Stimulated activated CD4-positive, alpha-beta T cell treated with anti-CD3 and anti-CD28 coated beads, Interleukin-1b, Interleukin-23, amount 100 ng/mL, for 48 hours (primary cell): Measurements from ENCODE around the gene CORO2A.

Experiments used
- DNase-seq: peaks from one replicate; pipeline ENCODE4 v3.0.0-alpha.2; 2020

Gene CORO2A

DNA sequence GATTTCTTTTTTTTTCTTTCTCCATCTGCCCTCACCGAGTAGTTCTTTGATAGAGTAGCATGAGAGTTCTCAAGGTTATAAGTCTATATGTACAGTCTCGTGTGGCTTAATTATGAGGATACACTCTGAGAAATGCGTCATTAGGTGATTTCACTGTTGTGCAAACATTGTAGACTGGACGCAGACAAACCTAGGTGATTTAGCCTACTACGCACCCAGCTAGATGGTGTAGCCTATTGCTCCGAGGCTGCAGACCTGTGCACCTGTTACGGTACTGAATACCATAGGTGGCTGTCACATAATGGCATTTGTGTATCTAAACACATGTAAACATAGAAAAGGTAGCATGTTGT lies 26.9 kb upstream of the CORO2A start:
- DNase-seq = no peak

DNA sequence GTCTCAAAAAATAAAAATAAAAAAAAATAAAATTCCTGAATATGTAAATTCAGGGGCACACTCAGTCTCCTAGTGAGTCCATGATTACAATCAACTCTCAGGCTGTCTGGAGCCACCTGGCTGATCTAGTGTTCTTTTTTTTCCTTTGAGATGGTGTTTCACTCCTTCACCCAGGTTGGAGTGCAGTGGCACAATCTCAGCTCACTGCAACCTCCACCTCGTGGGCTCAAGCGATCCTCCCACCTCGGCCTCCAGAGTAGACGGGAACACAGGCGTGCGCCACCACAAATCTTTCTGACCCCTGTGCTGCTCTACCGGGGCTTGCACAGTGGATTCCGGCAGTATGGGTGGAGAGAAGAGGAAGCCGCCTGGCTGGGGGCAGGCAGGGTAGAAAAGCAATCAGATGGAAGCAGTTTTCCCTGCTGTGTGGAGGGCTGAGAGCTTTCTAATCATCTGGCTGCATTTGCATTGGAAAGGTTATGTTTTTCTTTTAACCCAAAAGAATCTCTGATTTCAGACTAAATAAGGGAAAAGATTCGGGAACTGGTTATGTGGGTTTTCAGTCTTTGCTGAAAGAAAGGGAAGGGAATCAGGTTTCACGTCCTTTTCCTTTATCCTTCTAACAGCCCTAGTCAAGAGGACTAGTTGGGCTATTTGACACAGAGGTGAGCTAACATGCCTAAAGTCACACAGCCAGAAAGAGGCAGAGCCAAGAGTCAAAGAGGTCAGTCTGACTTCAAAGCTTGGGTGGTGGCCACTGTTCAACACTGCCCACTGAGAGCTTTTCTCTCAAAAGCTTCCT lies 26.3 kb upstream of the CORO2A start:
- no peak for DNase-seq

DNA sequence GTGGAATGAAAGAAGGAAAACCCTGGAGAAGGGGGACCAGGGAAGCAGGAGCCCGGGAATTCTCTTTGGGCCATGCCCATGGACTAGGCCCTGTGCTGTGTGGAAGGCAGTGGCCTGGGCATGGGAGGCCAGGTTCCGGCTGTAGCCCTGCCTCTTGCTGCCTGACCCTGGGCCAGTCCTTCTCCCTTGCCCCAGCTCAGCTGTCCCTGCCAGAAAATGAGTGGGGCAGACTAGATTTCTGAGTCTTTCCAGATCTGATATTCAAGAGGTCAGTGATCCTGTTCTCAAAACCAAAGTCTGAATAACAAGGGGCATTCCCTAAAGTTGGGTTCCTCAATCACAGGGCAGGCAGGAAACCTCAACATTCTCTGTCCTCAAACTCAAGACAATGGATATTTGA lies 24.8 kb upstream of the CORO2A start:
- DNase-seq = no peak

DNA sequence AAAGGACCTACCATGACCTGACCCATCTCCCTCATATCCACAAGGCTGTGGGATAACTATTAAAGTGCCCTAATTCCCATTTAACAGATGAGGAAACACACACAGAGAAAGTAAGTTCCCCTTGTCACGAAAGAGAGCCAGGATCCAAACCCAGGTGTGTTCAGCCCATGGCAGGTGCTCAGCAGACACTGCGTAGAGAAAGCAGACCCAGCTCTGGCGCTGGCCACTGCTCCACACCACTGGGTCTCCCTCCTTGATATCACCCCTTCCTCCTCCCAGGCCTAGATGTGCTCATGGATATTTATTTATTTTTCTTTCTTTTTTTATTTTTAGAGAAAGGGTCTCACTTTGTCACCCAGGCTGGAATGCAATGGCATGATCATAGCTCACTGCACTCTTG lies 24.0 kb upstream of the CORO2A start:
- DNase-seq = no peak

DNA sequence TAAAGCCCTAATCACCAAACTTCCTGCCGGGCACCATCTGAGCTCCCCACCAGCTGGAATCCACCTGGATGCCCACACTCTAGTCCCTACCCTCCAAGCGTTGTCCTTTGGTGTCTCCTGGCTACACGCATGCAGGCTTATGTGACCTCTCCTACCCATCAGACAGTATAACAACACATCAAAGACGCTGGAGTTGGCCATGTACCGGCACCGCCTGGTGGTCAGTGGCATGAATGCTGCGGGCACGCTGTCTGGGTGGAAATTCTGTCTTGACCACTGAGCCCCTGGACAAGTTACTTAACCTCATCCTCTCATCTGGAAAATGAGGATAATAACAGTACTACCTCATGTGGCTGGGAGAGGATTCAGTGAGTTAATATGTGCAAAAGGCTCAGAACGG lies 23.4 kb upstream of the CORO2A start:
- no peak for DNase-seq

DNA sequence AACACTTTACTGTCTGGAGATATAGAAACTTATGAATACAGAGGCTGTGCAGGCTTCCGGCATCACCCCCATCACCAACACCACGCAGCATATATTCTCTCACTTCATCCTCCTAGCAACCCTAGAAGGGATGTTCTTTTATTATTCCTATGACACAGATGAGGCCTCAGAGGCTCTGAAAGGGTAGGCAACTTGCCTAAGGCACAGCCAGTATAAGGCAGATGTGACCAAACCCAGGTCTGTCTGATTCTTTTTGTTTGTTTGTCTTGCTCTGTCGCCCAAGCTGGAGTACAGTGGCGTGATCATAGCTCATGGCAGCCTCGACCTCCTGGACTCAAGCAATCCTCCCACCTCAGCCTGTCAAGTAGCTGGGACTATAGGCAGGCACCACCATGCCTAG lies 22.8 kb upstream of the CORO2A start:
- no peak for DNase-seq

DNA sequence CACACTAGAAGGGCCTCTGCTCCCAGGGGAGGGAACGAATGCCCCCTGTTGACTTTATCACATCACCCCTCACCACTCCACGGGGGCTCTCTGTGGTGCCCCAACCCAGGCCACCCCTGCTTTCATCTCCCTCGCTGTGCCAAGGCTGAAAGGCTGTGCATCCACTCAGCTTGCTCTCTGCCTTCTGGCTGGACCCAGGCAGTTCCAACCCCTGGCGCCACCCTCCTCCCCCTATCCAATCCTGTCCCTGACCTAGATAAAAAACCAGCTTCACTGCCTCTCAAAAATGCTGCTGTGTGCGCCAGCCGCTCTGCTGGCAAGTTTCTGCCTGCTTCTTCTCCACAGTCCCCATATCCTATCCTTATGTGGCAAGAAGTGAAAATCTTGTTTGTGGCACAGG lies 22.4 kb upstream of the CORO2A start:
- DNase-seq = no peak

DNA sequence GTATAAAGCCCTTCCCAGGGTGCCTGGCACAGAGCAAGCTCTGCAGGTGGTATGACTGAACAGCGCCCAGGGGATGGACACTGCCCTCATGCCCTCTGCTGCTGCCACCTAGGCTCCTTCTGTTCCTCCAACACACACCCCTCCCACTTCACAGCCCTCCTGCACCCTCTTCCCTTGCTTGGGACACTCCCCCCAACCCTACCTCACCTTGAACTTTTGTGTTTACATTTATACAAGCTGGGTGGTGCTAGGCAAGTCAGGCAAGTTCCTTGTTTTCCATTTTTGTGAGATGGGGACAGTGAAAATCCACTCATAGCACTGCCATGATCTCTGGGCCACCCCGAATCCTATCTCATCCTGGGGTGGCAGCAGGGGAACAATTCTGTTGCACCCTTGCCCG lies 18.8 kb upstream of the CORO2A start:
- DNase-seq = no peak

DNA sequence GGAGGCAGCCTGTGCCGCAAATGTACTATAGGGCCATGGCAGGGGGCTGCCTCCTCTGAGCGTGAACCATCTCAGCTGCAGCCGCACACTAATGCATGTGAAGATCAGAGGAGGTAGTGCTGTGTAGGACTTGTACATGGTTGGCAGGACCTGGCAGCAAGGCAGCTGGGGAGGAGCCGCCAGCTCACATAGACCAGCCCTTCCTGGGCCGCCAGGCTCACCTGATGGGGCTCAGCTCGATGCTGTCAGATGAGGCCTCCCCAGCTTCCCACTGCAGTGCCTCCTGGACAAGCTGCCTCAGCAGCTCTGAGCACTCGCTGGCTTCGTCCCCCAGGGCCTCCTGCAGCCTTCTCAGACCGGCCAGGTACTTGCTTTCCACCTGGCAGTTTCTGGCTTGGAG lies 18.0 kb upstream of the CORO2A start:
- DNase-seq = no peak

DNA sequence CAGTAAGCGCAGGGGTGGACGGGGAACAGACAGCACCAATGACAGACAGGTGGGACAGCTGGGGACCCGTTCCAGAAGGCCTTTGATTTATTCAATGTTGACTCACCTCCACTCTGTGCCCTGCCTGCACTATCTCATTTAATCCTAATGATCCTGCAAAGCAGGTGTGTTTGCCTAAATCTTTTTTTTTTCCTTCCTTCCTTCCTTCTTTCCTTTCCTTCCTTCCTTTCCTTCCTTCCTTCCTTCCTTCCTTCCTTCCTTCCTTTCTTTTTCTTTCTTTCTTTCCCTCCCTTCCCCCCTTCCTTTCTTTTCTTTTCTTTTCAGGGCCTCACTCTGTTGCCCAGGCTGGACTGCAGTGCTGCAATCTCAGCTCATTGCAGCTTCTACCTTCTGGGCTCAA lies 17.1 kb upstream of the CORO2A start:
- no peak for DNase-seq

DNA sequence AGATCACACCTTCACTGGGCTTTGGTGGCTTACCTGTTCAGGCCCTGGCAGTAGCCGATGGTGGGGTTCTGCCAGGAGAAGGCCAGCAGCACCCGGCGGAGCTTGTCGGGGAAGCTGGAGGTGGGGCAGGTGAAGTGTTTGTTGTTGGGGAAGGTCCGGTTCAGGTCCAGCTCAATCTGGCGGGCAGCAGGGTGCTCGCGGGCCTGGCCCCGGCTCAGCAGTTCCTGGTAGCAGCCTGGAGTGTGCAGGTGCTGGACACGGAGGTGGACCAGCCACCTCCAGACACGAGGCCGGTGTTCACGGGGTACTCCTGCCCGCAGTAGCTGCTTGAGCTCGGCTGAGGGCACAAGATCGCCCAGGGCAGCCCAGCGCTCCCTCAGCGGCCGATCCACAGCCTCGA lies 16.2 kb upstream of the CORO2A start:
- no peak for DNase-seq

DNA sequence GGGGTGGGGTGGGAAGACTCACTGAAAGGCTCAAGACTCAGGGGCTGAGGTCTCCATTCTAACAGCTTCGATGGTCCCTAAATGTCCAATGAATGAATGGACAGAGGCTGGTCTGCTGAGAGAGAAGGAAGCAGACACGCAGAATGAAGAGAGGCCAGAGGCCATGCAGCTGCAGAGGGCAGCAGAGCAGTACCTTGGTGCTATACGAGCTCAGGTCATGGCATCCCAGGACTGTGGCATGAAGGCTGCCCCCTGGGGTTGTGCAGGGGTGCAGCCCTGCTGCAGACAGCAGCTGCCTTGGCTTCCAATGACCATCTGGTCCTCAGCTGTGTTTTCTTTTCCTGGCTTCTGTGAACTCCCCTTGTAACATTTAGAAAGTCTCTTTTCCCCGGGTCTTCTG lies 15.2 kb upstream of the CORO2A start:
- DNase-seq = no peak

DNA sequence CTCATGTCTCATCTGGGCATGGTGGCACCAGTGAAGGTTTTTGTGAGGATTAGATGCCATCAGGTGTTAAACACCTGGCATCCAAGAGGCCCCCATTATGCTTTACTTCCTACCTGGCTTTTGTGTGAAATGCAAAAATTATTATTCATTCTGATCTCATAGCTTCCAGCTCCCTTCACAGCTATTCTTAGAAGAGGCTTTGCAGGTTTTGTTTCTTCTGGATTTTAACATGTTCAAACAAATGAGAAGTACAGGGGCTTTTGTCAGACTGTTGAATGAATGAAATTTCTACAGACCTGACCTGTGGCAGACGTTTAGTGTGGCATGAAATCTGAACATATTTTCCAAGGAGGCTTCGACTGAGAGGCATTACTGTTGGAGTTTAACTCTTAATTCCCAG lies 14.3 kb upstream of the CORO2A start:
- no peak for DNase-seq

DNA sequence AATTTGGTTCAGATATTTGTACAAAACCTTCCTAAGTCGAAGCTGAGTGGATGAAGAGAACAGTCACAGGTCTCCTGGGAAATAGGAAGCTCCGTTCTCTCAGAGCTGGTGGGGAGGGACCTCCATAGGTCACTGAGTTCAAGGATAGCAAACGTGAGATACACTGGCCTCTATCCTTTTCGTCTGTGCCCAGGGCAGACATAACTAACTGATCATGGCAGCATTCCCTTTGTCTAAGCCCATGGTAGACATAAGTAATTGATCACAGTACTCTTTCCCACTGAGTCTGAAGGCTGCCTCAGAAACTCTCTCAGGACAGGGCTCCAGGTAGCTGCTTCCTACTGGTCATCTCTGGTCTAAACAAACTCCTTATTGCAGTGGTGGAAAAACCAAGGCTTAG lies 12.3 kb upstream of the CORO2A start:
- DNase-seq = no peak

DNA sequence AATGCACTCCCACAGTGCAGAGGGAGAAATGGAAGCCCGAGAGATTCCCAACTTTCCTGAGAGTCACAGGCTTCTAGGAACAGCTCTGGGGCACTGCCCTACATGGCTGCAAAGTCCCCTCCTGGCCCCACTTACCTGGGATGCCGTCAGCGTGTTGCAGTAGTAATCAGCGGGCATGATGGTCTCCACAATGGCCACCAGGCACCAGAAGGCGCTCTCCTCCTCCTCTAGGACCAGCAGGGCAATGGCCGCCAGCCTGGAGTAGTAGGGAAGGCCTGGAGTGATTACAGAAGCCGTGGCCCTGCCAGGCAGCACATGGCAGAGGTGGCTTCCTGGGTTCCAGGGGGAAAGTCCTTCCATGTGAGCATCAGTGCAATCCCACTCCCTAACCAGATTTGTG lies 10.7 kb upstream of the CORO2A start:
- DNase-seq = no peak

DNA sequence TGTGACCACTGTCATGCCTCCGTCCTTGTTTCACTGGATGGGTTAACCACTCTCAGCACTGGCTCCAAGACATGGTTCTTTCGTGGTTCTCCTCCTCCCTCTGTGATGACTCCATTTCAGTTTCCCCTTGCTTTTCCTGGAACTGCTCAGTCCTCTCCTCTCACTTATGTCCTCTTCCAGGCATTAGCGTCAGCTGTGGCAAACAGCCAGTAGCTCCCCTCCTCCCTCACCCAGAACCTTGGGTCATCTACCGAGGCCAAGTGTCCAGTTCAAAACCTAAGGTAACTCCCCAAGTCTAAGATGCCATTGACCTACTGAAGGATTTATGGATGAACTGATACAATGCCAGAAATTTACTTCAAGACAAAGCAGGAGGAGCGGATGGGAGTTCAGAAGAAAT lies 9.8 kb upstream of the CORO2A start:
- DNase-seq = no peak

DNA sequence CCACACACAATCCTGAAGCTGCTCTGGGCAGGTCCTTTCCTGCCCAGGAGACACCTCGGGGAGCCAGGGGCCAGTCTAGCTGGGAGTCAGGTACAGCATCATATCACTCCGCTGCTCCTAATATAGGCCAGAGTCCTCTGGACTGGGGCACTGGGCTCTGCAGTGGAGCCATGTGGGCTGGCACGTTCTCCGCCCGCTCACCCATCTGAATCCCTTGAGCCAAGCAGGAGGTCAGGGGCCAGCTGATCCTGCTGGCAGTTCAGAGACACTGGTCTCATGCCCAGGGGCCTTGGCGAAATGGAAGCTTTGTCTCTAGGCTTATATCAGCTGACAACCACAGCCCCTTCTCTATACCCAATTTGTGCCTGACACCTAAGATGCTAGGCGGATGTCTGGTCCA lies 9.3 kb upstream of the CORO2A start:
- no peak for DNase-seq

DNA sequence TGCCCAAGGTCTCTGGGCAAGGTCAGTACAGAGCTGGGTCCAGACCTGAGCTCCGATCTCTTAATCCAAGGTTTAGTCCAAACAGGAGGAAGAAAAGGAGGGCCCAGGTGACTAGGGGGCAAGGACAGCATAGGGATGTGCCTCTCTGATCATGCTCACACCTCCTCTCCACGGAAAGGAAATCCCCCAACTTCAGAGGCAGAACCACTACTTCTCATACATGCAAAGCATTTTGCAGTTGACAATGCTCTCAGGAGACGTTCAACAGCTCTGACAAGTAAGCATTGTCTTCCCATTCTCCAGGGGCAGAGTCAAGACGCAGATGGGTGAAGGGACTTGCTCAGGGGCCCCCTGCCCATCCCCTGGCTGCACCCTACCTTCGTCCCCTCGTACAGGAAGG lies 8.7 kb upstream of the CORO2A start:
- DNase-seq = no peak

DNA sequence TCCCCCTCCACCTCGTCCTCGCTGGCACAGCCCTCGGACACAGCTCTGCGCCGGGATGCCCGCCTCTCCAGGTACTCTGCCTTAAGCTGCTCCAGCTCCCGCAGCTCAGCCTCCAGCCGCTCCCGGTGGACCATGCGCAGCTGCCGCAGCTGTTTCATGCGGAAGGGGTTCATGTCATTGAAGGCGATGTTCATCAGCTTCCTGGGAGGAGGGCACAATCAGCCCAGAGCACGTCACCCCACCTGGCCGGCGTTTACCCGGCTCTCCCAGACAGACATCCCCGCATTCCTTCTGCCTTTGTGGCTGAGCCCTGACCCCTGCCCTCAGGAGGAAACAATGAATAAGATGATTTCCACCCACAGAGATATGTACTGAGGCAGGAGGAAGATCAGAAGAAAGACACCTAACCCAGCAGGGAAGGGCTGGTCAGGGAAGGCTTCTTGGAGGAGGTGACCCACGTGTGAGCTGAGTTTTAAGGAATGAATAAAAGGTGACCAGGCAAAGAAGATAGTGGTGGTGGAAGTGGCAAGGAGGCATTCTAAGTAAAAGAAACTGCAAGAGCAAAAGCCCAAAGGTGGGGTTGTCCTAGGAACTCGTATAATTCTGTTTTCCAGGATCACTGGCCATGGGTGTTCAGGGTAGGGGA lies 7.1 kb upstream of the CORO2A start:
- no peak for DNase-seq

DNA sequence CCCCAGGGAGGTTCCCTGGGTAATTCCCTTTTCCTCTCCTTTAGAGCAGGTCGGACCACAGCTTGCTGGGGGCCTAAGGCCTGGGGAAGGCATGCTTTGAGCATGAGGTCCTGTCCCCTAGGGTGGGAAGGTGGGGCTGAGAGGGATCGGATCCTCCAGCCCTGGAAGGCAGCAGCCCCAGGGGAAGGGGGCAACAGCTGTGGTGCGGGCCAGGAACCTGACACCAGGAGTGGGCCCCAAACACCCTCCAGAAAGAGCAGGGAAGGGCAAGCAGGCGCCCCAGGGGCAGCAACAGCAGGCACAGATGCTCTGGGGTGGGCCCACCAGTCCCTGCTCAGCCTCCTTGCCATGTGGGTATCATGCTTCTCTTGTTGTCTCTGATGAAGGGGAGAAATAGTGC lies 3.2 kb upstream of the CORO2A start:
- DNase-seq = no peak

DNA sequence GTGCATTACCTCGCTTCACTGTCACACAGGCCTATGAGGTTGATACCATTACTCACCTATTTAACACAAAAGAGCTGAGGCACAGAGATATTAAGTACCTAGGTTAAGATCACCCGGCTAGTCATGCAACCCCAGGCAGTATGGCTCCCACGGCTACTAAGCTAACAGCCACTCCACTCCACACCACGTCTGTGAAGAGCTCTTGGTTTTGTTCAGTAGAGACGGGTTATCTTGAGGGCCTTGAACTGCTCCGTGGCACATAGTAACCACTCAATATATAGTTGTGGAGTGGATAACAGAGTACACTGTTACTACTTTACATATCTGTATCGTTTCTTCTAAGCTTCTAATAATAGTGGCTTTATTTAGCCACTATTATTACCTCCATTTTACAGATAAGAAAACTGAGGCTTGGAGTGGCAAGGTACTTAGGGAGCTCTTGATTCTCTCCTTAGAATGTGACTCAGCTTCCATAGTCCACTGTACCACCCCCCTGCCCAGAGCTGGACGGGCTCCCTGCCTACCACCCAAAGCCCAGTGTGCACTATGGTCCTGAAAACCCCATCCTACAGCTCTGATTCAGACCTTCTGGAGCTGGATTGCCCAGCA lies 1.0 kb upstream of the CORO2A start:
- DNase-seq = no peak

DNA sequence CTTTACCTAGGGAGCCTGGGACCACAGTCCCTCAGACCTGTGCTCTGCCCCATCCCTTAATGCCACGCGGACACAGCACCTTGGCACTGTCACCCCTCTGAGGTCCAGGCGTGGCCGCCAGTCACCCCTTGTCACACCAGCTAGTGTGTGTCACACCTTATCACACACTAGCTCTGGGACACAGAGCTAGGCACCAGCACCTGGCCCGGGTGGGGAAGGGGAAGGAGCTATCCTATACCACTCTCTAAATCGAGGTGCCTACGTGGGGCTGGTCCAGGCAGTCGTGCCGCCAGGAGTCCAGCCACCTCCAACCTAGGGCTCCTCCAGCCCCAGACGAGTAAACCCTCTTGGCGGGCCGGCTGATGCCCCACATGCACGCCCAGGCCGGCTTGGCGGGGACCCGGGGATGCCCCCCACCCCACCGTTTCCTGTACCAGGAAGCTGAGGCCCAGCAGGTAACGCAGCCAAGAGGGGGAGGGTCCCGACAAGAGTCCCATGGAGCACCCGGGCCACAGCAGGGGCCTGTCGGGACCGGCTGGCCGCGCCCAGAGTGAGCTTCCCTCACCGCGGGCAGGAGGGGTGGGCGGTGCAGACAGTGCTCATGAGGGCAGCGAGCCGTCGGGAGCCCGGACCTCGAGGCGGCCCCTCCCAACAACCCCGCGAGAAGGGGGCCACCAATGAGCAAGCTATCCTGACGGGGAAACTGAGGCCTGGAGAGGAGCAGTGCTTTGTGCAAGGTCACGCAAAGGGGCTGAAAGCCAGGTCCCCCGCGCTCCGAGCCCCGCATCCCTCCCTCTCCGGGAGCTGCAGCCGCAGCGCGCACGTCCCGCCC lies 550 bp downstream of the CORO2A start:
- peak; percentile 13 for DNase-seq

DNA sequence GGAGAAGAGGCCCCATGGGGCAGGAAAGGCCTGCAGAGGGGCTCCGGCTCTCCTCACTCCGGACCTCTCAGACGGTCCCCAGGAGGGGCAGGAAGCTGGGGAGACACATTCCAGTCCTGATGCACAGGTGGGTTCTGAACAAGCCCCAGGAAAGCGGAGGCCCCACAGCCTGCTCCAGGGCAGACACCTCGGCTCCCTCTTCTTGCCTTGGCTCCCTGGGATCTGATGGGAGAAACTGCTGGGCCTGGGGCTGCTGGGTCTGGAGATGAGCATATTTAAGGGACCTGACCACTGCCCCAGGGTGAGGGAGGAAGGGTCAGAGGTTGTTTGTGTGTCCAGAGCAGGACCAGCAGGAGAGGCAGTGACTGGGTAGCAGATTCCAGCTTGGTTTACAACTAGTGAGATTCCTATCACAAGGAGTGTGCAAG lies 1.2 kb downstream of the CORO2A start:
- no peak for DNase-seq

DNA sequence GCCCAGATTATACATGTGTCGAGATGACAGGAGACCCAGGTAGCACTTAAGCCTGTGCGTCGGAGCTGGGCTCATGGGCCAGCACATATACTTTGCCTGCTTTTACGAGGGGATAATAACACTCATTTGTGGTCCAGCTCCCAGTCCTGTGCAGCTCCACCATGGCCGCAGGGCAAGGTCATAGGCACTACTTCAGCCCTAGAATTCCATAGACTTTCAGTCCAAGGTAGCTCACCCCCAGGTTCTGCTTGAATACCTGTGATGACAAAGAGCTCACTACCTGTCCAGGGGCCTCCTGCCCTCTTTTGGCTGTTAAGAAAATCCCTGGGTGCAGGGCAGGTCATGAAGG lies 1.7 kb downstream of the CORO2A start:
- no peak for DNase-seq
